GM23248 (cell line): ENCODE data around the gene PKHD1. TPM values are rescaled to one million over a fixed set of nuclear protein-coding genes. Genes with fewer than 3 reads are reported as not detected.

ENCODE experiments used
- DNase-seq: peaks from one replicate; pipeline ENCODE4 v3.0.0-alpha.2; 2015
- H2AFZ ChIP-seq: fragments of 200-600 bp; sonication (generic); 2 replicates; pipeline ENCODE4 v1.6.1; 2016; ENCODE audit warnings: antibody characterized with exemption
- H3F3A ChIP-seq: fragments of 200-600 bp; sonication (generic); 2 replicates; pipeline ENCODE4 v1.6.1; 2016; ENCODE audit warnings: mild to moderate bottlenecking, antibody characterized with exemption, mixed run types; ENCODE audit not compliant: insufficient read depth
- H3K27ac ChIP-seq: fragments of 200-600 bp; sonication (generic); 2 replicates; pipeline ENCODE4 v1.5.1; 2016; ENCODE audit warnings: mild to moderate bottlenecking
- H3K27me3 ChIP-seq: fragments of 200-600 bp; sonication (generic); replicated peaks from 2 replicates; pipeline ENCODE4 v1.6.1; 2016; ENCODE audit warnings: mild to moderate bottlenecking; ENCODE audit not compliant: insufficient read depth
- H3K36me3 ChIP-seq: fragments of 200-600 bp; sonication (generic); 2 replicates; pipeline ENCODE4 v1.6.1; 2016; ENCODE audit warnings: low read depth, mild to moderate bottlenecking
- H3K4me1 ChIP-seq: fragments of 200-600 bp; sonication (generic); 2 replicates; pipeline ENCODE4 v1.6.1; 2016; ENCODE audit warnings: mild to moderate bottlenecking; ENCODE audit not compliant: insufficient read depth
- H3K4me2 ChIP-seq: fragments of 200-600 bp; sonication (generic); one replicate; pipeline ENCODE4 v1.6.1; 2016; ENCODE audit warnings: mild to moderate bottlenecking; ENCODE audit not compliant: unreplicated experiment
- H3K4me3 ChIP-seq: fragments of 200-600 bp; sonication (generic); 2 replicates; pipeline ENCODE4 v1.5.1; 2016; ENCODE audit warnings: mild to moderate bottlenecking
- H3K79me2 ChIP-seq: fragments of 200-600 bp; sonication (generic); 2 replicates; pipeline ENCODE4 v1.6.1; 2016; ENCODE audit warnings: mild to moderate bottlenecking; ENCODE audit not compliant: insufficient read depth
- H3K9ac ChIP-seq: fragments of 200-600 bp; sonication (generic); 2 replicates; pipeline ENCODE4 v1.6.1; 2016; ENCODE audit warnings: mild to moderate bottlenecking
- H3K9me2 ChIP-seq: fragments of 200-600 bp; sonication (generic); 2 replicates; pipeline ENCODE4 v1.6.1; 2016; ENCODE audit warnings: mixed run types, mild to moderate bottlenecking, moderate library complexity; ENCODE audit not compliant: insufficient read depth
- H3K9me3 ChIP-seq: fragments of 200-600 bp; sonication (generic); one replicate; pipeline ENCODE4 v1.6.1; 2017; ENCODE audit warnings: low read depth
- H4K20me1 ChIP-seq: fragments of 200-600 bp; sonication (generic); 2 replicates; pipeline ENCODE4 v1.6.0; 2016; ENCODE audit not compliant: insufficient read depth
- EZH2 ChIP-seq: fragments of 200-600 bp; sonication (generic); IDR thresholded peaks from 2 replicates; pipeline ENCODE4 v1.6.1; 2018; ENCODE audit warnings: antibody characterized with exemption, mild to moderate bottlenecking; ENCODE audit not compliant: insufficient read depth, poor library complexity, severe bottlenecking
- EZH2phosphoT487 ChIP-seq: fragments of 200-600 bp; sonication (generic); IDR thresholded peaks from 2 replicates; pipeline ENCODE4 v1.6.1; 2018; ENCODE audit warnings: antibody characterized with exemption, moderate library complexity, mild to moderate bottlenecking, low read depth; ENCODE audit not compliant: insufficient read depth
- WGBS, 2 experiments: methylation state at CpG; one replicate each; pipeline ENCODE4 v1.1.6; 2015 to 2017; ENCODE audit warnings: low lambda C conversion rate in 2 of 2, low coverage in 1 of 2; ENCODE audit errors: missing lambda C conversion rate in 2 of 2; 5-methylcytosine and 5-hydroxymethylcytosine counted together
- in situ Hi-C: fragments of 300-500 bp; cut with MboI; formaldehyde crosslinking; loops from 2 replicates; pipeline ENCODE4 v1.15.0; 2020
- polyA plus RNA-seq: library from polyadenylated mRNA; unstranded; fragments of >200 nt; fragmentation: Nextera tagmentation; extraction: Ambion mirVana; gene quantifications from 2 replicates; pipeline ENCODE4 v1.2.1, GENCODE V29; 2016
- total RNA-seq: library from RNA; depleted of rRNA; stranded (reverse); fragments of >200 nt; shearing (Covaris generic); gene quantifications from 2 replicates; pipeline ENCODE4 v1.2.3, GENCODE V29; 2014

The PKHD1 gene
- total and polyA plus RNA-seq, 2 experiments from 2014 or later, result not detected

- no peaks in the 10 kb centered on the region; the same call in 1 of the 2 replicates for H3K27me3 ChIP-seq
- DNase-seq, result no peak
- no peak overlapping the region for H3K27ac ChIP-seq
- TF ChIP-seq EZH2phosphoT487 (no peak), EZH2 (no peak)
- no peak overlapping the region for H2AFZ ChIP-seq
- no peaks in the 10 kb centered on the region for H4K20me1 ChIP-seq
- no peaks in the 10 kb centered on the region for H3K36me3 ChIP-seq
- H3K9me2 ChIP-seq, result no peaks in the 10 kb centered on the region
- no peaks in the 10 kb centered on the region for H3K9me3 ChIP-seq
- no peak overlapping the region for H3K4me2 ChIP-seq
- no peaks in the 10 kb centered on the region for H3K4me1 ChIP-seq
- no peaks in the 10 kb centered on the region for H3F3A ChIP-seq
- no peaks in the 10 kb centered on the region for H3K79me2 ChIP-seq
- H3K4me3 ChIP-seq, result no peak overlapping the region
- in situ Hi-C loops, result loop anchor here (10.0 kb wide), 1 partner anchor 1149 kb away; the partner anchor contains the start of gene TFAP2B
- 15 to 16% methylated on average over 4 of the region's 4 CpGs for WGBS, 2 experiments
- no peak overlapping the region for H3K9ac ChIP-seq
Measured at GRCh38 chr6:51963980-51964379, 123.4 kb downstream of the PKHD1 start.

- H3K27me3 ChIP-seq, result no peaks in the 10 kb centered on the region; the same call in 1 of the 2 replicates
- no peak for DNase-seq
- H3K27ac ChIP-seq, result no peak overlapping the region
- no peaks in the 10 kb centered on the region for H3F3A ChIP-seq
- in situ Hi-C loops, result loop anchor here (10.0 kb wide), 1 partner anchor 1148 kb away; the partner anchor contains the start of gene TFAP2B
- TF ChIP-seq EZH2phosphoT487 (no peak), EZH2 (no peak)
- no peaks in the 10 kb centered on the region for H3K79me2 ChIP-seq
- no peaks in the 10 kb centered on the region for H3K36me3 ChIP-seq
- H3K9ac ChIP-seq, result no peak overlapping the region
- no peaks in the 10 kb centered on the region for H3K9me2 ChIP-seq
- no peak overlapping the region for H3K4me3 ChIP-seq
- no peaks in the 10 kb centered on the region for H3K4me1 ChIP-seq
- no peak overlapping the region for H3K4me2 ChIP-seq
- no peaks in the 10 kb centered on the region for H3K9me3 ChIP-seq
- no peaks in the 10 kb centered on the region for H4K20me1 ChIP-seq
- WGBS, 2 experiments, result 0 to 7% methylated on average over 1 of the region's 1 CpG
- H2AFZ ChIP-seq, result no peak overlapping the region
Measured at GRCh38 chr6:51962354-51962753, 125.1 kb downstream of the PKHD1 start.

GRCh38 chr6:51960419-51960818 is 127.0 kb downstream of the PKHD1 start:
- H3K27ac ChIP-seq, result no peak overlapping the region
- H3K4me3 ChIP-seq, result no peak overlapping the region
- TF ChIP-seq EZH2phosphoT487 (no peak), EZH2 (no peak)
- 13 to 17% methylated on average over 2 of the region's 2 CpGs for WGBS, 2 experiments
- in situ Hi-C loops, result loop anchor here (10.0 kb wide), 1 partner anchor 1146 kb away; the partner anchor contains the start of gene TFAP2B
- DNase-seq, result no peak
- H4K20me1 ChIP-seq, result no peaks in the 10 kb centered on the region
- no peak overlapping the region for H3K9ac ChIP-seq
- H3F3A ChIP-seq, result no peaks in the 10 kb centered on the region
- H3K79me2 ChIP-seq, result no peaks in the 10 kb centered on the region
- H2AFZ ChIP-seq, result no peak overlapping the region
- H3K9me2 ChIP-seq, result no peaks in the 10 kb centered on the region
- H3K4me1 ChIP-seq, result no peaks in the 10 kb centered on the region
- no peaks in the 10 kb centered on the region for H3K36me3 ChIP-seq
- no peak overlapping the region for H3K4me2 ChIP-seq
- H3K27me3 ChIP-seq, result no peaks in the 10 kb centered on the region; the same call in 1 of the 2 replicates
- H3K9me3 ChIP-seq, result no peaks in the 10 kb centered on the region

DNA sequence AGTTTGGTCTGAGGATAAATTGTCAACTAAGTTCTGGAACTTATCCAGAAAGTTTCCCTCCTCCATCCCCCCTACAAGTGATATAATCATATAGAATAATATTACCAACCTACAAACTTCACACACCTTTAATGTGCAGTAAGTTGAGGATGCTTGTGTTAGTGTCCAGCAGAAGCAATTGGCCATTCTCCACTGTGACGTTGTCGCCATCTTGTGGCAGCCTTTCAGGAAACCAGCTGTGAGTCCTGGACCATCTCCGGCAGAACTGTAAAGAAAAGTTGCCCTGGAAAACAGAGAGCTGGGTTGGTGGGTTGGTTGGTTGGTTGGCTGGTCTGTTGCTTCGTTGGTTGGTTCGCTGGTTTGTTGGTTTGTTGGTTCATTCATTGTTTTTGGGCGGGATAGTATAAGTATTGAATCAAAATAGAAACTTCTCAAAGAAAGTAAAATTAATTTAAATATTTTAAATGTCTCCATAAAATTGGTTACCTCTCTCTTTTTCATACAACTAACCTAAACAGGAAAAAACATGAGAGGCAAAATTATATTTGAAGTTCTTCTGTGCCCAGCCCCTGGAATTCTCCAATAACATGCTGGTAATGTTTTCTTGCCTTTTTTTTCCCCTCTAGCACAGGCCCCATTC is 127.5 kb downstream of the PKHD1 start:
- in situ Hi-C loops, result loop anchor here (10.0 kb wide), 1 partner anchor 1145 kb away; the partner anchor contains the start of gene TFAP2B

More for the DNA sequence above, 127.5 kb downstream of the PKHD1 start:
- H3K27ac ChIP-seq, result no peak overlapping the region
- no peaks in the 10 kb centered on the region for H3K36me3 ChIP-seq
- H3F3A ChIP-seq, result no peaks in the 10 kb centered on the region
- no peak overlapping the region for H3K4me3 ChIP-seq
- no peaks in the 10 kb centered on the region for H3K9me2 ChIP-seq
- 5% methylated on average over 6 of the region's 6 CpGs for WGBS, 2 experiments
- no peak overlapping the region for H3K4me2 ChIP-seq
- no peaks in the 10 kb centered on the region for H4K20me1 ChIP-seq
- no peaks in the 10 kb centered on the region for H3K79me2 ChIP-seq
- TF ChIP-seq EZH2phosphoT487 (no peak), EZH2 (no peak)
- no peak overlapping the region for H2AFZ ChIP-seq
- H3K4me1 ChIP-seq, result no peaks in the 10 kb centered on the region
- no peaks in the 10 kb centered on the region for H3K9me3 ChIP-seq
- H3K9ac ChIP-seq, result no peak overlapping the region
- H3K27me3 ChIP-seq, result no peaks in the 10 kb centered on the region; the same call in 1 of the 2 replicates
- peak; percentile 71 for DNase-seq
